Activated CD4-positive, alpha-beta T cell treated with anti-CD3 and anti-CD28 coated beads for 1 hour (primary cell): ENCODE data around the gene CTDP1.
"Not testable (repeated sequence)": the region's sequence is repeated elsewhere in the genome, so short reads cannot be mapped to it uniquely, and the experiment has no call there.

Source experiments
- DNase-seq: peaks from one replicate; pipeline ENCODE4 v3.0.0-alpha.2; 2020

Gene CTDP1

GRCh38 chr18:79704631-79705030 lies 25.0 kb downstream of the CTDP1 start:
- DNase-seq: no peak

- no peak for DNase-seq
These were observed 25.7 kb downstream of the CTDP1 start for GRCh38 chr18:79705272-79705671.

GRCh38 chr18:79706006-79706405 lies 26.4 kb downstream of the CTDP1 start:
- no peak for DNase-seq

- no peak for DNase-seq
These were observed 27.1 kb downstream of the CTDP1 start for GRCh38 chr18:79706658-79707057.

GRCh38 chr18:79707239-79707638 lies 27.6 kb downstream of the CTDP1 start:
- DNase-seq: no peak

GRCh38 chr18:79707671-79708070 lies 28.1 kb downstream of the CTDP1 start:
- DNase-seq: no peak

GRCh38 chr18:79708412-79708811 lies 28.8 kb downstream of the CTDP1 start:
- no peak for DNase-seq

- DNase-seq: no peak
These were observed 32.7 kb downstream of the CTDP1 start for GRCh38 chr18:79712206-79712857.

- no peak for DNase-seq
These were observed 33.7 kb downstream of the CTDP1 start for GRCh38 chr18:79713341-79713740.

GRCh38 chr18:79714531-79715240 lies 35.1 kb downstream of the CTDP1 start:
- no peak for DNase-seq

- no peak for DNase-seq
These were observed 35.7 kb downstream of the CTDP1 start for GRCh38 chr18:79715280-79715679.

GRCh38 chr18:79717059-79717458 lies 37.5 kb downstream of the CTDP1 start:
- DNase-seq: no peak

- no peak for DNase-seq
These were observed 38.0 kb downstream of the CTDP1 start for GRCh38 chr18:79717555-79718074.

GRCh38 chr18:79718126-79718525 lies 38.5 kb downstream of the CTDP1 start:
- no peak for DNase-seq

GRCh38 chr18:79718878-79719477 lies 39.4 kb downstream of the CTDP1 start:
- no peak for DNase-seq

- DNase-seq: not testable (repeated sequence)
These were observed 40.1 kb downstream of the CTDP1 start for GRCh38 chr18:79719478-79720358.

GRCh38 chr18:79720359-79720733 lies 40.7 kb downstream of the CTDP1 start:
- DNase-seq: no peak

GRCh38 chr18:79723036-79723435 lies 43.4 kb downstream of the CTDP1 start:
- DNase-seq: no peak

GRCh38 chr18:79723628-79724027 lies 44.0 kb downstream of the CTDP1 start:
- no peak for DNase-seq

GRCh38 chr18:79724299-79725080 lies 44.9 kb downstream of the CTDP1 start:
- DNase-seq: no peak

GRCh38 chr18:79725486-79725885 lies 45.9 kb downstream of the CTDP1 start:
- no peak for DNase-seq

GRCh38 chr18:79726721-79727120 lies 47.1 kb downstream of the CTDP1 start:
- DNase-seq: no peak
